Breast epithelium (tissue), 3 donors: Measurements from ENCODE around the gene ELK4.

Source experiments
- CTCF ChIP-seq, 3 donors: fragments of 450-650 bp; IDR thresholded peaks; one replicate each; pipeline ENCODE4 v1.5.1; 2016 to 2017; ENCODE audit warnings: antibody characterized with exemption in 3 of 3, mild to moderate bottlenecking in 3 of 3, moderate library complexity in 3 of 3
- POLR2A ChIP-seq: fragments of 450-650 bp; IDR thresholded peaks from one replicate; pipeline ENCODE4 v1.6.1; 2016; ENCODE audit warnings: antibody characterized with exemption, mild to moderate bottlenecking, moderate library complexity

- TF ChIP-seq POLR2A: no peak
- TF ChIP-seq CTCF (IDR thresholded peaks at IDR 0.05): no peak
Measured at GRCh38 chr1:205598841-205599668, 32.8 kb downstream of the ELK4 start.
